Tibial nerve (tissue), 4 donors: ENCODE results near the gene CECR2. TPM values are rescaled to one million over a fixed set of nuclear protein-coding genes. Genes with fewer than 3 reads are reported as not detected.

Experiments
- DNase-seq, 2 donors: peaks; one replicate each; pipeline ENCODE4 v3.0.0-alpha.2; 2019; ENCODE audit warnings: low spot score in 2 of 2
- H3K27ac ChIP-seq, 4 donors: fragments of 200-600 bp; sonication (generic) in 3 of 4; one replicate each; pipeline ENCODE4 v1.5.1; 2017 to 2019; ENCODE audit warnings: mild to moderate bottlenecking in 1 of 4
- H3K27me3 ChIP-seq, 2 donors: fragments of 200-600 bp; sonication (generic) in 1 of 2; one replicate each; pipeline versions ENCODE4 v1.5.1 to v1.6.0; 2017 to 2019
- H3K36me3 ChIP-seq, 3 donors: fragments of 200-600 bp; sonication (generic); one replicate each; pipeline ENCODE4 v1.5.1; 2018 to 2019
- H3K4me1 ChIP-seq, 4 donors: fragments of 200-600 bp; sonication (generic) in 3 of 4; one replicate each; pipeline ENCODE4 v1.5.1; 2017 to 2019
- H3K4me3 ChIP-seq, 4 donors: fragments of 200-600 bp; sonication (generic) in 3 of 4; one replicate each; pipeline ENCODE4 v1.5.1; 2017 to 2019; ENCODE audit warnings: mild to moderate bottlenecking in 1 of 4, moderate library complexity in 1 of 4
- H3K9me3 ChIP-seq, 4 donors: fragments of 200-600 bp; sonication (generic) in 3 of 4; one replicate each; pipeline ENCODE4 v1.5.1; 2017 to 2019
- EP300 ChIP-seq, 2 donors: sonication (generic); formaldehyde crosslinking; IDR thresholded peaks; one replicate each; pipeline ENCODE4 v1.6.1; 2017; ENCODE audit warnings: antibody characterized with exemption in 2 of 2, mild to moderate bottlenecking in 1 of 2
- POLR2A ChIP-seq, 2 donors: fragments of 450-650 bp; IDR thresholded peaks; one replicate each; pipeline ENCODE4 v1.6.1; 2017; ENCODE audit warnings: antibody characterized with exemption in 2 of 2, mild to moderate bottlenecking in 2 of 2, moderate library complexity in 2 of 2
- WGBS, 2 donors: methylation state at CpG; one replicate each; pipeline ENCODE4 v1.1.5; 2018; 5-methylcytosine and 5-hydroxymethylcytosine counted together
- total RNA-seq, 4 donors: library from RNA; depleted of rRNA; stranded (reverse); fragments of >200 nt; gene quantifications; one replicate each; pipeline ENCODE4 v1.1.0, GENCODE V29; 2016
- TF ChIP-seq, protein P1 (sequence below), 5 experiments: fragments of 200-600 bp in 3 of 5; fragments of 450-650 bp in 2 of 5; sonication (generic) in 3 of 5; IDR thresholded peaks; one replicate each; pipeline ENCODE4 v1.5.1; 2016 to 2019; ENCODE audit warnings: antibody characterized with exemption in 5 of 5, mild to moderate bottlenecking in 3 of 5, moderate library complexity in 2 of 5

Gene CECR2
- total RNA-seq, 4 donors from 2014 or later, result 2.4 to 5.1 (median 3.6) TPM

DNA sequence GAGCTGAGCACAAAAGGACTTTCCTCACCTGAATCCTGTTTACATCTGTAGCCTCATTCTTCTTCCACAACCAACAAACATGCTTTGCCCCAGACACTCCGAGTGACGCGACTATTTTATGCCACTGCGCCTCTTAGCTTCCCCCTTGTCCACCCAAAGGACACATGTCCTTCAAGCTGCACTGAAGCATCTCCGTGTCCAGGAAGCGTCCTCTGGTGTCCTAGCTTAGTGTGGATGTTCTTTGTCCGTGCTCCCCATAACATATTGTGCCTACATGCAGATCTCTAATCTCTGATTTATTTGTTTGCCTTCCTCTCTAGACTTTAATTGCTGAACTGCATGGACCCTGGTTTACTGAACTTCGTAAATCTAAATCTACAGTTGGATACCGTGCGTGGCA, 20.1 kb upstream of the CECR2 start:
- Histone ChIP-seq H3K27ac (no peak overlapping the region), H3K4me3 (no peak overlapping the region), H3K9me3 (no peaks in the 10 kb centered on the region), H3K36me3 (no peaks in the 10 kb centered on the region), H3K4me1 (no peaks in the 10 kb centered on the region), H3K27me3 (no peaks in the 10 kb centered on the region)
- TF ChIP-seq, protein P1, sequence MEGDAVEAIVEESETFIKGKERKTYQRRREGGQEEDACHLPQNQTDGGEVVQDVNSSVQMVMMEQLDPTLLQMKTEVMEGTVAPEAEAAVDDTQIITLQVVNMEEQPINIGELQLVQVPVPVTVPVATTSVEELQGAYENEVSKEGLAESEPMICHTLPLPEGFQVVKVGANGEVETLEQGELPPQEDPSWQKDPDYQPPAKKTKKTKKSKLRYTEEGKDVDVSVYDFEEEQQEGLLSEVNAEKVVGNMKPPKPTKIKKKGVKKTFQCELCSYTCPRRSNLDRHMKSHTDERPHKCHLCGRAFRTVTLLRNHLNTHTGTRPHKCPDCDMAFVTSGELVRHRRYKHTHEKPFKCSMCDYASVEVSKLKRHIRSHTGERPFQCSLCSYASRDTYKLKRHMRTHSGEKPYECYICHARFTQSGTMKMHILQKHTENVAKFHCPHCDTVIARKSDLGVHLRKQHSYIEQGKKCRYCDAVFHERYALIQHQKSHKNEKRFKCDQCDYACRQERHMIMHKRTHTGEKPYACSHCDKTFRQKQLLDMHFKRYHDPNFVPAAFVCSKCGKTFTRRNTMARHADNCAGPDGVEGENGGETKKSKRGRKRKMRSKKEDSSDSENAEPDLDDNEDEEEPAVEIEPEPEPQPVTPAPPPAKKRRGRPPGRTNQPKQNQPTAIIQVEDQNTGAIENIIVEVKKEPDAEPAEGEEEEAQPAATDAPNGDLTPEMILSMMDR (IDR thresholded peaks at IDR 0.05), result no peak
- TF ChIP-seq EP300 (IDR thresholded peaks at IDR 0.05), result no peak
- no peak for TF ChIP-seq POLR2A (IDR thresholded peaks at IDR 0.05)
- DNase-seq, result no peak
- 86 to 88% methylated on average over 10 of the region's 10 CpGs for WGBS, 2 donors

DNA sequence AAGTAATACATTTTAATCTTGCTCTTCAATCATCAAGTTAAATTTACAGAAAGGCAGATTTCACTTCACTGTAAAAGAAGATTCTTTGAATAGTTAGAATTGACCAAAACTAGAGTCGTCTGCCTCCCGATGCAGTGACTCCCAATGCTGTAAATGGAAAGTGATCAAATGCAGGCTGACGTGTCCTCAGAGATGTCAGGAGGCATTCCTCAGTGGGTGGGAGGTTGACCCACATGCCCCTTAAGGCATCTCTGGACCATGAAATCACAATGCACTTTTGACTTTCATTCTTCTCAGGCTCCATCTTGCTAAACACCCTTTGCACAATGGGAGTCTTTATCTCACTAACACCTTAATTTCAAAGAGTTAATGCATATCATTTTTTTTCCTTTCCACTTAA, 19.0 kb upstream of the CECR2 start:
- Histone ChIP-seq H3K27ac (no peak overlapping the region), H3K36me3 (no peaks in the 10 kb centered on the region), H3K4me1 (no peaks in the 10 kb centered on the region), H3K4me3 (no peak overlapping the region), H3K27me3 (no peaks in the 10 kb centered on the region), H3K9me3 (no peaks in the 10 kb centered on the region)
- WGBS, 2 donors, result 27 to 35% methylated on average over 3 of the region's 3 CpGs
- DNase-seq, result no peak
- TF ChIP-seq, protein P1 (IDR thresholded peaks at IDR 0.05), result no peak
- TF ChIP-seq POLR2A (IDR thresholded peaks at IDR 0.05), result no peak
- TF ChIP-seq EP300 (IDR thresholded peaks at IDR 0.05), result no peak

DNA sequence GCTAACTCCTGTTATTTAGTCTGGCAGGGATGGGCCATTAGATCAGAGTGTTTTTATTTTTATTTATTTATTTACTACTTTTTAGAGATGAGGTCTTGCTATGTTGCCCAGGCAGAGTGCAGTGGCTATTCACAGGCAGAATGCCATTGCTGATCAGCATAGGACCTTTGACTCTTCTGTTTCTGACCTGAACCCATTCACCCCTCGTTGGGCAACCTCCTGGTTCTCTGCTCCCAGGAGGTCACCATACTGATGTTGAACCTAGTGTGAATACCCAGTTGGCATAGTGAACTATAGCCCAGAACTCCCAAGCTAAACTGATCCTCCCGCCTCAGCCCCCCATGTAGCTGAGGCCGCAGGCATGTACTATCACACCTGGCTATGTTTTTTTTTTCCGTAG, 16.5 kb upstream of the CECR2 start:
- Histone ChIP-seq H3K4me3 (no peak overlapping the region), H3K9me3 (no peaks in the 10 kb centered on the region), H3K27me3 (no peaks in the 10 kb centered on the region), H3K27ac (no peak overlapping the region), H3K4me1 (no peaks in the 10 kb centered on the region), H3K36me3 (no peaks in the 10 kb centered on the region)
- no peak for DNase-seq
- 77 to 80% methylated on average over 4 of the region's 4 CpGs for WGBS, 2 donors
- TF ChIP-seq POLR2A (IDR thresholded peaks at IDR 0.05), result no peak
- TF ChIP-seq EP300 (IDR thresholded peaks at IDR 0.05), result no peak
- TF ChIP-seq, protein P1 (IDR thresholded peaks at IDR 0.05), result no peak

DNA sequence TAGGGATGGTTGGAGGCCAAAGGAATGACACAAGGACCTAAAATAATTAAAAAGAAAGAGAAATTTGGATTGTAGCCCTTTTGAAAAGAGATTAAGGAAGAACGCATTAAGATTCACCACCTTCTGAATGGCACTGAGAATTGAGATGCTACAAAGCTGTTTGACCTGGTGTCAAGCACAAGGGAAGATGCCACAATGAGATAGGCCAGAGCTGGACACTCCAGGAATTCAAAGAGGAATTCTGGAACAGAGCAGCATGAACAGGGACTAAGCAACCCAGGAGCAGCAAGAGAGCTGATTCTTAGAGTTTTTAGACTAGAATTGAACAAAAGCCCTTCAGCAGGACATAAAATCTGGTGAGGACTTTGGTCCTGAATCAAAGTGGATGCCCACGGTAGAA, 11.6 kb upstream of the CECR2 start:
- DNase-seq, result no peak
- Histone ChIP-seq H3K27me3 (no peaks in the 10 kb centered on the region), H3K4me3 (no peak overlapping the region), H3K4me1 (no peaks in the 10 kb centered on the region), H3K36me3 (no peaks in the 10 kb centered on the region), H3K9me3 (no peaks in the 10 kb centered on the region), H3K27ac (no peak overlapping the region)
- TF ChIP-seq, protein P1 (IDR thresholded peaks at IDR 0.05), result no peak
- TF ChIP-seq POLR2A (IDR thresholded peaks at IDR 0.05), result no peak
- TF ChIP-seq EP300 (IDR thresholded peaks at IDR 0.05), result no peak
- 74 to 78% methylated on average over 2 of the region's 2 CpGs for WGBS, 2 donors

DNA sequence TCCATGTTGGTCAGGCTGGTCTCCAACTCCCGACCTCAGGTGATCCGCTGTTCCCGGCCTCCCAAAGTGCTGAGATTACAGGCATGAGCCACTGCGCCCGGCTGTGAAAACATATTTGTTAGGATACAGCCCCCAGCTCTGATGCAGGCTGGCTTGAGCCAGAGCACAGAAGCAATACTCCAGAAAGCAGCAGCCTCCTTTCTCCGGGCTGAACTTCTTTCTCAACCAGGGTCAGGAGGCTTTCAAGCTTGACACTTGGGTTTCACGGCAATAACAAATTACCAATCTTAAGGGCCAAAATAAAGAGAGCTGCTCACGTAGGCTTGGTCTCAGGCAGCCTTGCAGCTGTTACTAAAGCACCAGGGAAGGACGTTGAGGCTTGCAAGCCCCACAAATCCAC, 10.8 kb upstream of the CECR2 start:
- no peaks in the 10 kb centered on the region for H3K9me3 ChIP-seq
- H3K36me3 ChIP-seq, result no peaks in the 10 kb centered on the region
- H3K4me1 ChIP-seq, result no peaks in the 10 kb centered on the region
- no peak overlapping the region for H3K27ac ChIP-seq
- DNase-seq, result peak in 1 of 2 donors; percentile 8
- TF ChIP-seq, protein P1 (IDR thresholded peaks at IDR 0.05), result no peak
- TF ChIP-seq POLR2A (IDR thresholded peaks at IDR 0.05), result no peak
- no peak for TF ChIP-seq EP300 (IDR thresholded peaks at IDR 0.05)
- peaks cover 0 to 2% of the 10 kb centered on the region in 2 donors for H3K27me3 ChIP-seq
- 45 to 48% methylated on average over 9 of the region's 9 CpGs for WGBS, 2 donors
- no peak overlapping the region for H3K4me3 ChIP-seq
